ACHN (cell line): ENCODE data around the gene ARID3A.
"Not testable (repeated sequence)": the region's sequence is repeated elsewhere in the genome, so short reads cannot be mapped to it uniquely, and the experiment has no call there.

ENCODE experiments used
- DNase-seq: peaks from one replicate; pipeline ENCODE4 v3.0.0-alpha.2; 2015
- in situ Hi-C: cut with HindIII; loops from 2 replicates; pipeline ENCODE4 v1.10.0; 2017; ENCODE audit warnings: low sequenced_read_pairs, low pct_ligation_motif_present, low pct_unique_long_range_greater_than_20kb

ARID3A gene

GRCh38 chr19:954272-954671 is 28.4 kb downstream of the ARID3A start:
- DNase-seq: no peak
- in situ Hi-C loops: no loop called here

- in situ Hi-C loops: no loop called here
- no peak for DNase-seq
Measured at GRCh38 chr19:954672-955494, 29.0 kb downstream of the ARID3A start.

DNA sequence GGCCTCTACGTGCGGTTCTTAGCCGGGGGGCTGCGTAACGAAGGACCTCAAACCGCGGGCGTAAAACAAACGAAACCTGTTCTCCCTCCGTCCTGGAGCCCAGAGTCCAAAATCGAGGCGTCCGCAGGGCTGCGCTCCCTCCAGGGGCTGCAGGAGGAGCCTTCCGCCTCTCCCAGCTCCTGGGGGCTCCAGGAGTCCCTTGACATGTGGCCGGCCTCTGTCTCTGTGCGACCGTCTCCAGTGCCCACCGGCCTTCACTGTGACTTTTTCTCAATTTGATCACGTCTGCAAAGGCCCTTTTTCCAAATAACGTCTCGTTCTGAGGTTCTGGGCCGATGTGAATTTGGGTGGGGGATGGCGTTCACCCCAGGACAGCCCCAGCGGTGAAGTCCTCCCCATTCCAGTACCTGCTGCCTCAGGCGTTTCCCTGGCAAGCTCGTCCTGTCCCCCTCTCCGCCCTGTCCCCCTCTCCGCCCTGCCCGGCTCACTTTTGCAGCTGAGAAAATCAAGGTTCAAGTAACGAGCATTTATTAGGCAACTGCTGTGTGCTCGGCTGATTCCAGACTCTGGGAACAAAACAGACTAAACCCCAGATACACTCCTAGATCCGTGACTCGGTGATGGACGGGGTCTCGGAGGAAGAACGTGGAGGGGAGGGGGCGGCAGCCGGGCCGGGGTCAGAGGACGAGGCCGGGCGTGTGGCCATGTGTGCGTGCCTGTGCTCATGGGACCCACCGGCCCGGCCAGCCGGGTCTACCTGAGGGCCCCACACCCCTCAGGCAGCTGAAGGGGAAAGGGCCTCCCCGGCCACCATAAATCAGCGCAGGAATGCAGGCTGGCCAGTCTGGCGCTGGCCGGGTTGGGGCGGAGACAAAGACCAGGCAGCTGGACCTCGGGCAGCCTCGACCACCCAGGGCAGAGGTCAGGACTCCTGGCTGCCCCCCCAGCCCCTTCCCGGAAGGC is 30.2 kb downstream of the ARID3A start:
- DNase-seq: no peak

DNA sequence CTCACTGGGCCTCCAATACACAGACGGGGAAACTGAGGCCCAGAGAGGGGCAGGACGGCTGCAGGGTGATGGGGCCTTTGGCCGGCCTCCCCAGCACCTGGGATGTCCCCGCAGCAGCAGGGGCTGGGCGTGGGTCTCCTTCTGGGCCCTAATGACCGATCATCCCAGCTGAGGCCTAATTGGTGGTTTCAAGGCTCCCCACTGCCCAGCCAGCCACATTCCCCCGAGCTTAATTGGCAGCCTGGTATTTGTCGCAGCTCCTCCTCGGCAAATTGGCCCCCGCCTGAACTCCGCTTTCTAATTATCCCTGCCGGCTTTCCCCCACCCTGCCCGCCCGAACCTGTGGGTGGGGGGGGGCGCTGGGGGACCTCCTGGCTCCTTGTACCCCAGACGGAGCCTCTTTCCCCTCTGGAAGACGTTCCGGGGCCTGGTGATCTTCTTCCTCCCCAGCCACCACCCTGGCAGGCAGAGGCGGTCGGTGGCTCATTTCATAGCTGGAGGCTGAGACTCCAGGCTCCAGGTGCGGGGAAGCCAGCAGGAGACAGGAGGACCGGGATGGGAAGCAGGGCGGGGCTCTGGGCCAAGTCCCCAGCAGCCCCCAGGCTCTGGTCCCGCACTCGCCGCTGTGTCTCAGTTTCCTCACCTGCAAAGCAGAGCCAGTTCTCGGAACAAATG is 31.1 kb downstream of the ARID3A start:
- DNase-seq: no peak
- in situ Hi-C loops: no loop called here

More for the DNA sequence above, 30.2 kb downstream of the ARID3A start:
- in situ Hi-C loops: no loop called here

- in situ Hi-C loops, DNase-seq: not testable (repeated sequence)
Measured at GRCh38 chr19:957578-957977, 31.7 kb downstream of the ARID3A start.

GRCh38 chr19:958967-959855 is 33.4 kb downstream of the ARID3A start:
- in situ Hi-C loops: no loop called here
- DNase-seq: no peak

- no peak for DNase-seq
- in situ Hi-C loops: no loop called here
Measured at GRCh38 chr19:960020-960419, 34.2 kb downstream of the ARID3A start.

- in situ Hi-C loops: no loop called here
- no peak for DNase-seq
Measured at GRCh38 chr19:960601-960938, 34.7 kb downstream of the ARID3A start.

DNA sequence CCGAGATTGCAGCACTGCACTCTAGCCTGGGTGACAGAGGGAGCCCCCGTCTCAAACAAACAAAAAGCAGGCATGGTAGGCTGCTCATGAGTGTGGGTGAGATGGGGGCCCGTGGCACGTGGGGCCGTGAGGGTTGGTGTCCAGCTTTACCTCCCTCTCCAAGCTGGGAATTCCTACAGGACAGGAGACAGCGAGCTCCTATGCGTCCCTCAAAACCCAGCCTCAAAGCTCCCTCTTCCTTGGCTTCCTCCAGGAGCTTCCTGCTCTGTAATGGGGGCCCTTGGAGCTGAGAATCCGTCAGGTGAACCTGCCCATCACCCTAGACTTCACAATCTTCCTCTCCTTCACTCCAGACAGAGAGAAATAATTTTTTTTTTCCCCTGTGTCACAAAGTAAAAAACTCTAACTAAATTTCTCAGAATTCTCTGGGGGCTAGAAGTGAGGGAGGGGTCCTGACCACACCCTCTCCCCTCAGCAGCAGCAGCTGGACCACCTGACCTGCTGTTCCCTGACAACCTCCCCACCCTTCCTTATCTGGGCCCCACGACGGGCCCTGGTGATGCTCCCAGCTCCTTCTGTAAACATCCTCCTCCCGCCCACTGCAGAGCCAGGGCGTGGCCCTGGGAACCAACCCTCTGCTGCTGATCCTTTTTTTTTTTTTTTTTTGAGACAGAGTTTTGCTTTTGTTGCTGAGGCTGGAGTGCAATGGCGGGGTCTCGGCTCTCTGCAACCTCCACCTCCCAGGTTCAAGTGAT is 36.2 kb downstream of the ARID3A start:
- in situ Hi-C loops: no loop called here
- no peak for DNase-seq

- no peak for DNase-seq
- in situ Hi-C loops: no loop called here
Measured at GRCh38 chr19:962683-963400, 37.0 kb downstream of the ARID3A start.

GRCh38 chr19:963486-963951 is 37.7 kb downstream of the ARID3A start:
- DNase-seq: no peak
- in situ Hi-C loops: no loop called here

GRCh38 chr19:964116-964520 is 38.3 kb downstream of the ARID3A start:
- in situ Hi-C loops: no loop called here
- no peak for DNase-seq

GRCh38 chr19:964761-965694 is 39.2 kb downstream of the ARID3A start:
- peak; percentile 25 for DNase-seq
- in situ Hi-C loops: no loop called here

- in situ Hi-C loops: no loop called here
- DNase-seq: no peak
Measured at GRCh38 chr19:966485-967088, 40.8 kb downstream of the ARID3A start.

- no peak for DNase-seq
- in situ Hi-C loops: no loop called here
Measured at GRCh38 chr19:970695-971094, 44.9 kb downstream of the ARID3A start.
